Caco-2 (cell line): Measurements from ENCODE around the gene CES1. TPM values are rescaled to one million over a fixed set of nuclear protein-coding genes. Genes with fewer than 3 reads are reported as not detected.

Experiments
- BruUV-seq: library from RNA; stranded (reverse); fragments of 400-500 nt; replicated peaks from 2 replicates; lab custom pipeline; 2021; lab: Mats Ljungman, UMichigan
- CTCF ChIA-PET: fragments of 300-600 bp; sonication (Branson Sonifier 250); formaldehyde crosslinking; loops from one replicate; lab custom pipeline; 2022; ENCODE audit warnings: antibody characterized with exemption; lab: Charles Lee
- POLR2A ChIA-PET: fragments of 300-600 bp; sonication (Branson Sonifier 250); formaldehyde crosslinking; loops from one replicate; lab custom pipeline; 2022; ENCODE audit warnings: antibody characterized with exemption; lab: Charles Lee
- DNase-seq, 2 experiments: peaks; one replicate each; pipeline versions ENCODE4 v3.0.0 to v3.0.0-alpha.2; 2020 to 2022
- H3K27me3 ChIP-seq: replicated peaks from 2 replicates; pipeline ENCODE4 v1.6.0; 2011; ENCODE audit warnings: low read length; ENCODE audit not compliant: control insufficient read depth, insufficient read depth
- H3K36me3 ChIP-seq: 2 replicates; pipeline ENCODE4 v1.5.1; 2011; ENCODE audit warnings: low read length; ENCODE audit not compliant: control insufficient read depth, insufficient read depth
- H3K4me1 ChIP-seq: fragments of 250-450 bp; sonication (Bioruptor Pico); 2 replicates; pipeline ENCODE4 v1.5.1; 2020; ENCODE audit warnings: mild to moderate bottlenecking
- H3K4me3 ChIP-seq: 2 replicates; pipeline ENCODE4 v1.5.1; 2011; ENCODE audit warnings: low read depth, mild to moderate bottlenecking, control low read depth, low read length
- H3K9me3 ChIP-seq: fragments of 250-450 bp; sonication (Bioruptor Pico); 2 replicates; pipeline ENCODE4 v1.5.1; 2020; ENCODE audit warnings: mild to moderate bottlenecking, moderate library complexity
- H3K27ac Mint-ChIP-seq: one replicate; pipeline ENCODE4 v1.8.0; 2022; ENCODE audit warnings: mixed read lengths; ENCODE audit not compliant: unreplicated experiment
- H3K27me3 Mint-ChIP-seq: one replicate; pipeline ENCODE4 v1.8.0; 2022; ENCODE audit warnings: mixed read lengths; ENCODE audit not compliant: insufficient read depth, unreplicated experiment
- H3K36me3 Mint-ChIP-seq: one replicate; pipeline ENCODE4 v1.8.0; 2022; ENCODE audit warnings: mild to moderate bottlenecking, mixed read lengths; ENCODE audit not compliant: insufficient read depth, unreplicated experiment
- H3K4me1 Mint-ChIP-seq: one replicate; pipeline ENCODE4 v1.8.0; 2022; ENCODE audit warnings: low read depth, mixed read lengths; ENCODE audit not compliant: unreplicated experiment
- H3K4me3 Mint-ChIP-seq: one replicate; pipeline ENCODE4 v1.8.0; 2022; ENCODE audit warnings: mild to moderate bottlenecking, moderate library complexity, mixed read lengths; ENCODE audit not compliant: unreplicated experiment
- H3K9me3 Mint-ChIP-seq: one replicate; pipeline ENCODE4 v1.8.0; 2022; ENCODE audit warnings: mixed read lengths; ENCODE audit not compliant: unreplicated experiment
- intact Hi-C: fragments of 100-400 bp; cut with micrococcal nuclease; formaldehyde crosslinking; loops from one replicate; pipeline ENCODE4 v1.10.0; 2022; ENCODE audit not compliant: unreplicated experiment
- total RNA-seq: library from RNA; stranded (reverse); gene quantifications from 2 replicates; pipeline ENCODE4 v1.2.3, GENCODE V29; 2022
- TF ChIP-seq, protein P1 (sequence below), 2 experiments: fragments of 200-600 bp in 1 of 2; IDR thresholded peaks; 1 replicate in 1 of 2; 2 replicates in 1 of 2; pipeline versions ENCODE4 v1.5.1 to v1.8.0; 2011 to 2022; ENCODE audit warnings: antibody characterized with exemption in 1 of 2, control low read depth in 1 of 2, inconsistent platforms in 1 of 2, low read depth in 1 of 2, low read length in 1 of 2, mild to moderate bottlenecking in 1 of 2, moderate library complexity in 1 of 2; ENCODE audit not compliant: insufficient read depth in 1 of 2, severe bottlenecking in 1 of 2, unreplicated experiment in 1 of 2

The CES1 gene
- total RNA-seq, 1 experiment from 2014 or later, result 97.4 TPM

- no peaks in the 10 kb centered on the region for H3K27me3 Mint-ChIP-seq
Observed at GRCh38 chr16:55822280-55822810, 10.6 kb downstream of the CES1 start.

GRCh38 chr16:55821210-55821609 lies 11.7 kb downstream of the CES1 start:
- H3K4me3 ChIP-seq, result no peak overlapping the region
- Mint-ChIP-seq H3K36me3 (no peaks in the 10 kb centered on the region), H3K27ac (no peak overlapping the region), H3K9me3 (no peaks in the 10 kb centered on the region), H3K4me1 (no peaks in the 10 kb centered on the region), H3K4me3 (no peak overlapping the region), H3K27me3 (no peaks in the 10 kb centered on the region)
- H3K4me1 ChIP-seq, result no peaks in the 10 kb centered on the region
- no peak for DNase-seq
- H3K9me3 ChIP-seq, result no peaks in the 10 kb centered on the region
- ChIA-PET POLR2A (no interaction called here), CTCF (no interaction called here)
- BruUV-seq, result no TSS peak
- H3K27me3 ChIP-seq, result no peaks in the 10 kb centered on the region
- intact Hi-C loops, result no loop called here
- H3K36me3 ChIP-seq, result no peaks in the 10 kb centered on the region; the same call in 1 of the 2 replicates
- TF ChIP-seq, protein P1, sequence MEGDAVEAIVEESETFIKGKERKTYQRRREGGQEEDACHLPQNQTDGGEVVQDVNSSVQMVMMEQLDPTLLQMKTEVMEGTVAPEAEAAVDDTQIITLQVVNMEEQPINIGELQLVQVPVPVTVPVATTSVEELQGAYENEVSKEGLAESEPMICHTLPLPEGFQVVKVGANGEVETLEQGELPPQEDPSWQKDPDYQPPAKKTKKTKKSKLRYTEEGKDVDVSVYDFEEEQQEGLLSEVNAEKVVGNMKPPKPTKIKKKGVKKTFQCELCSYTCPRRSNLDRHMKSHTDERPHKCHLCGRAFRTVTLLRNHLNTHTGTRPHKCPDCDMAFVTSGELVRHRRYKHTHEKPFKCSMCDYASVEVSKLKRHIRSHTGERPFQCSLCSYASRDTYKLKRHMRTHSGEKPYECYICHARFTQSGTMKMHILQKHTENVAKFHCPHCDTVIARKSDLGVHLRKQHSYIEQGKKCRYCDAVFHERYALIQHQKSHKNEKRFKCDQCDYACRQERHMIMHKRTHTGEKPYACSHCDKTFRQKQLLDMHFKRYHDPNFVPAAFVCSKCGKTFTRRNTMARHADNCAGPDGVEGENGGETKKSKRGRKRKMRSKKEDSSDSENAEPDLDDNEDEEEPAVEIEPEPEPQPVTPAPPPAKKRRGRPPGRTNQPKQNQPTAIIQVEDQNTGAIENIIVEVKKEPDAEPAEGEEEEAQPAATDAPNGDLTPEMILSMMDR (IDR thresholded peaks at IDR 0.05; ENCODE audit: insufficient read depth in 1 of 2, low read depth in 1 of 2, low read length in 1 of 2, severe bottlenecking in 1 of 2, unreplicated experiment in 1 of 2), result no peak

More at GRCh38 chr16:55822280-55822810, 10.6 kb downstream of the CES1 start:
- no peaks in the 10 kb centered on the region for H3K27me3 ChIP-seq
- H3K9me3 Mint-ChIP-seq, result no peaks in the 10 kb centered on the region
- H3K36me3 Mint-ChIP-seq, result no peaks in the 10 kb centered on the region
- POLR2A ChIA-PET, result interaction anchor here (0.6 kb wide), 1 partner anchor 283 kb away, joined by 5 read pairs; no protein-coding TSS in a partner anchor
- no TSS peak for BruUV-seq
- H3K4me1 ChIP-seq, result no peaks in the 10 kb centered on the region
- H3K9me3 ChIP-seq, result no peaks in the 10 kb centered on the region
- no peak overlapping the region for H3K4me3 ChIP-seq
- no peak overlapping the region for H3K27ac Mint-ChIP-seq
- CTCF ChIA-PET, result no interaction called here
- H3K4me1 Mint-ChIP-seq, result no peaks in the 10 kb centered on the region
- H3K36me3 ChIP-seq, result no peaks in the 10 kb centered on the region; the same call in 1 of the 2 replicates
- no peak for DNase-seq
- intact Hi-C loops, result no loop called here
- TF ChIP-seq, protein P1 (IDR thresholded peaks at IDR 0.05; ENCODE audit: insufficient read depth in 1 of 2, low read depth in 1 of 2, low read length in 1 of 2, severe bottlenecking in 1 of 2, unreplicated experiment in 1 of 2), result no peak
- no peak overlapping the region for H3K4me3 Mint-ChIP-seq

- Mint-ChIP-seq H3K4me3 (no peak overlapping the region), H3K9me3 (no peaks in the 10 kb centered on the region), H3K36me3 (no peaks in the 10 kb centered on the region), H3K27ac (no peak overlapping the region), H3K4me1 (no peaks in the 10 kb centered on the region), H3K27me3 (no peaks in the 10 kb centered on the region)
- TF ChIP-seq, protein P1 (IDR thresholded peaks at IDR 0.05; ENCODE audit: insufficient read depth in 1 of 2, low read depth in 1 of 2, low read length in 1 of 2, severe bottlenecking in 1 of 2, unreplicated experiment in 1 of 2), result no peak
- ChIA-PET CTCF (no interaction called here), POLR2A (no interaction called here)
- no peak overlapping the region for H3K4me3 ChIP-seq
- H3K36me3 ChIP-seq, result no peaks in the 10 kb centered on the region; the same call in 1 of the 2 replicates
- no peak for DNase-seq
- no TSS peak for BruUV-seq
- no peaks in the 10 kb centered on the region for H3K27me3 ChIP-seq
- intact Hi-C loops, result no loop called here
- no peaks in the 10 kb centered on the region for H3K4me1 ChIP-seq
- H3K9me3 ChIP-seq, result no peaks in the 10 kb centered on the region
Observed at GRCh38 chr16:55820615-55821014, 12.3 kb downstream of the CES1 start.
